ENCODE measurements around the gene SPPL3.

SPPL3 gene

GRCh38 chr12:120862664-120863063, 41.5 kb downstream of the SPPL3 start:
- no peaks in the 10 kb centered on the region for H3K27me3 ChIP-seq (ENCODE audit: insufficient read depth, poor library complexity, severe bottlenecking)
- H3K4me3 ChIP-seq (replicated peaks; ENCODE audit: insufficient read depth, low read length), result no peak overlapping the region
- H3K27ac ChIP-seq (replicated peaks), result no peak overlapping the region
- TF ChIP-seq SPI1 (IDR thresholded peaks at IDR 0.05; ENCODE audit: borderline replicate concordance, low read depth) (no peak), GABPA (IDR thresholded peaks at IDR 0.05; ENCODE audit: low read depth) (no peak), POLR2AphosphoS5 (IDR thresholded peaks at IDR 0.05; ENCODE audit: low read depth) (no peak), REST (IDR thresholded peaks at IDR 0.05; ENCODE audit: insufficient replicate concordance, low read depth) (no peak), CTCF (IDR thresholded peaks at IDR 0.05; ENCODE audit: insufficient read depth, low read length) (no peak)
- DNase-seq (ENCODE audit: low read depth in 1 of 2, low spot score in 1 of 2), result no peak

GRCh38 chr12:120861074-120861795, 42.9 kb downstream of the SPPL3 start:
- no peak overlapping the region for H3K27ac ChIP-seq (replicated peaks)
- no peak for DNase-seq (ENCODE audit: low read depth in 1 of 2, low spot score in 1 of 2)
- TF ChIP-seq REST (IDR thresholded peaks at IDR 0.05; ENCODE audit: insufficient replicate concordance, low read depth) (no peak), GABPA (IDR thresholded peaks at IDR 0.05; ENCODE audit: low read depth) (no peak), CTCF (IDR thresholded peaks at IDR 0.05; ENCODE audit: insufficient read depth, low read length) (no peak), POLR2AphosphoS5 (IDR thresholded peaks at IDR 0.05; ENCODE audit: low read depth) (no peak), SPI1 (IDR thresholded peaks at IDR 0.05; ENCODE audit: borderline replicate concordance, low read depth) (no peak)
- no peaks in the 10 kb centered on the region for H3K27me3 ChIP-seq (ENCODE audit: insufficient read depth, poor library complexity, severe bottlenecking)
- no peak overlapping the region for H3K4me3 ChIP-seq (replicated peaks; ENCODE audit: insufficient read depth, low read length)

- no peaks in the 10 kb centered on the region for H3K27me3 ChIP-seq (ENCODE audit: insufficient read depth, poor library complexity, severe bottlenecking)
- no peak overlapping the region for H3K27ac ChIP-seq (replicated peaks)
- DNase-seq (ENCODE audit: low read depth in 1 of 2, low spot score in 1 of 2), result no peak
- H3K4me3 ChIP-seq (replicated peaks; ENCODE audit: insufficient read depth, low read length), result no peak overlapping the region
- no peak for TF ChIP-seq POLR2AphosphoS5 (IDR thresholded peaks at IDR 0.05; ENCODE audit: low read depth)
- TF ChIP-seq SPI1 (IDR thresholded peaks at IDR 0.05; ENCODE audit: borderline replicate concordance, low read depth), result no peak
- no peak for TF ChIP-seq REST (IDR thresholded peaks at IDR 0.05; ENCODE audit: insufficient replicate concordance, low read depth)
- no peak for TF ChIP-seq GABPA (IDR thresholded peaks at IDR 0.05; ENCODE audit: low read depth)
- no peak for TF ChIP-seq CTCF (IDR thresholded peaks at IDR 0.05; ENCODE audit: insufficient read depth, low read length)
These were observed 45.7 kb downstream of the SPPL3 start for GRCh38 chr12:120858306-120859088.

All from HL-60 (cell line).